Choroid plexus epithelial cell (primary cell): ENCODE results near the gene LOXL1.

Source experiments
- DNase-seq: peaks from one replicate; pipeline ENCODE4 v3.0.0-alpha.2; 2010; ENCODE audit warnings: low read depth
- H3K4me3 ChIP-seq: 2 replicates; pipeline ENCODE4 v1.5.1; 2011; ENCODE audit warnings: low read depth, mild to moderate bottlenecking, control low read depth, low read length, moderate library complexity
- TF ChIP-seq, protein P1 (sequence below): conservative IDR thresholded peaks from 2 replicates; pipeline ENCODE4 v1.5.1; 2011; ENCODE audit warnings: low read depth, mild to moderate bottlenecking, control low read depth, inconsistent platforms, low read length, moderate library complexity

Gene LOXL1

DNA sequence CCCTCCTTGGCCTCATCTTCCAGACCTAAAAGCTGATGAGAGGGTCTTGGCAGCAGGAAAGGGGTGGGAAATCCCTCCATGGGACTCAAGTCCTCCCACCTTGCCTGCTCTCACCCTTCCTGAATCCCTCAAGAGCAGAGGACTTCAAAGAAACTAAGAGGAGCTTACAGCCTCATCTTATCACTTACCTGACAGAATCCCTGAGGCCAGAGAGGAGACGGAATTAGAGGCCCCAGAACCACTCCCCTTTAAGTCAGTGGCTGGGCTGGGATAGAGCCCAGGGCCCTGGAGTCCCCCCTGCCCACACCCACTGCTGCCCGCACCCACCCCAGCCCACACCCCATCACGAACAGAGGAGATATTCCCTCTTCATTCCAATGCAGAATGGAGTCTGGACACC is 15.2 kb downstream of the LOXL1 start:
- no peak for DNase-seq
- TF ChIP-seq, protein P1, sequence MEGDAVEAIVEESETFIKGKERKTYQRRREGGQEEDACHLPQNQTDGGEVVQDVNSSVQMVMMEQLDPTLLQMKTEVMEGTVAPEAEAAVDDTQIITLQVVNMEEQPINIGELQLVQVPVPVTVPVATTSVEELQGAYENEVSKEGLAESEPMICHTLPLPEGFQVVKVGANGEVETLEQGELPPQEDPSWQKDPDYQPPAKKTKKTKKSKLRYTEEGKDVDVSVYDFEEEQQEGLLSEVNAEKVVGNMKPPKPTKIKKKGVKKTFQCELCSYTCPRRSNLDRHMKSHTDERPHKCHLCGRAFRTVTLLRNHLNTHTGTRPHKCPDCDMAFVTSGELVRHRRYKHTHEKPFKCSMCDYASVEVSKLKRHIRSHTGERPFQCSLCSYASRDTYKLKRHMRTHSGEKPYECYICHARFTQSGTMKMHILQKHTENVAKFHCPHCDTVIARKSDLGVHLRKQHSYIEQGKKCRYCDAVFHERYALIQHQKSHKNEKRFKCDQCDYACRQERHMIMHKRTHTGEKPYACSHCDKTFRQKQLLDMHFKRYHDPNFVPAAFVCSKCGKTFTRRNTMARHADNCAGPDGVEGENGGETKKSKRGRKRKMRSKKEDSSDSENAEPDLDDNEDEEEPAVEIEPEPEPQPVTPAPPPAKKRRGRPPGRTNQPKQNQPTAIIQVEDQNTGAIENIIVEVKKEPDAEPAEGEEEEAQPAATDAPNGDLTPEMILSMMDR: no peak
- no peak overlapping the region for H3K4me3 ChIP-seq

DNA sequence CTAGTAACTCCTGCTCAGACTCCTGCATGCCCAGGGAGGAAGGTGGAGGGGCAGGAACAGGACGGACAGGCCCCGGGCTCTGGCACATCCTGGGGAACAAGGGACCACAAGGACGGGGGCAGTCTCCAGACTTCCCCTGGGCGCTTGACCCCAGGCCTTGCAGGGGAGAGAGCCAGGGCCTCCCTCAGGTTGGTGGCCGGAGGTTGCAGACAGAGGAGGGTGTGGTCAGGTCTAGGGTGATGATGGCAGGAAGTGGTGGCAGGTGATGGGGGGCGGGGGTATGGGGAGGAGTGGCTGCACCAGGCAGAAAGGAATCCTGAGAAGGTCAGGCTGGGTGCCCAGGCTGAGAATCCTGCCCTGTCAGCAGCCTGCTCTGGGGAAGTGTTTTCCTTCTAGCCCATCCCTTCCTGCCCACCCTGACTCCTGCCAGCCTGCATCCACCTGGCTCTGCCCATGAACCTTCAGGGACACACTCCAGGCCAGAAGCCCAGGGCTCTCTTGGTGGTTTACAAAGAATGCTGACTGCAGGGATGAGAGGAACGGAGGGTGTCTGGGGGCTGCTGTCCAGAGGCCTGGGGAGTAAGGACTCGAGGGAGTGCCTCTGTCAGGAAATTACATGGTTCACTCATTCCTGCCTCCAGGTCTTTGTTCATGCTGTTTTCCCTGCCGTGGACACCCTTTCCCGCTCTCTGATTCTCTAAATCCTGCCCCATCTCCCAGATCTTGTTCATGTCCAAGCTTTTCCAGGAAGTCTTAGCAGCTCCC is 15.8 kb downstream of the LOXL1 start:
- DNase-seq: peak; percentile 37
- H3K4me3 ChIP-seq: no peak overlapping the region
- TF ChIP-seq, protein P1: no peak

DNA sequence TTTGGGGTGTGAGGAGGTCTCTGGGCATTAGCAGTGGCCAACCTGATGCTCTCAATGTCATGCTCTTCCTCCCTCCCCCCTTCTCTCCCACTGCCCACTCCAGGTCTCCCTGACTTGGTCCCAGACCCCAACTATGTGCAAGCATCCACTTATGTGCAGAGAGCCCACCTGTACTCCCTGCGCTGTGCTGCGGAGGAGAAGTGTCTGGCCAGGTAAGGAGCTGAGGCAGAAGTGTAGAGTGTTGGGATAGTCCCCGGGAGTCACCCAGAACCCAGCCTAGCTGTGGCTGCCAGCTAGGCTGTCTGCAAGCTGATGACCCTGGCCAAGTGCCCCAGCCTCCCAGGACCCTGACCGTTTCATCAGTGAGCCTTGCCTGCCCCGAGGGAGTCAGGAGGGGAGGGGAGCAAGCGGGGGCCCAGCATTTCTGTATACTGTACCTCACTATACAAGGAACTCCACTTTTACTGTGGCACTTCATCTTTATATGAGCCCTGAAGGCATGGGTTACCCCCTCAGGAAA is 16.5 kb downstream of the LOXL1 start:
- no peak for DNase-seq
- H3K4me3 ChIP-seq: no peak overlapping the region
- TF ChIP-seq, protein P1: no peak

DNA sequence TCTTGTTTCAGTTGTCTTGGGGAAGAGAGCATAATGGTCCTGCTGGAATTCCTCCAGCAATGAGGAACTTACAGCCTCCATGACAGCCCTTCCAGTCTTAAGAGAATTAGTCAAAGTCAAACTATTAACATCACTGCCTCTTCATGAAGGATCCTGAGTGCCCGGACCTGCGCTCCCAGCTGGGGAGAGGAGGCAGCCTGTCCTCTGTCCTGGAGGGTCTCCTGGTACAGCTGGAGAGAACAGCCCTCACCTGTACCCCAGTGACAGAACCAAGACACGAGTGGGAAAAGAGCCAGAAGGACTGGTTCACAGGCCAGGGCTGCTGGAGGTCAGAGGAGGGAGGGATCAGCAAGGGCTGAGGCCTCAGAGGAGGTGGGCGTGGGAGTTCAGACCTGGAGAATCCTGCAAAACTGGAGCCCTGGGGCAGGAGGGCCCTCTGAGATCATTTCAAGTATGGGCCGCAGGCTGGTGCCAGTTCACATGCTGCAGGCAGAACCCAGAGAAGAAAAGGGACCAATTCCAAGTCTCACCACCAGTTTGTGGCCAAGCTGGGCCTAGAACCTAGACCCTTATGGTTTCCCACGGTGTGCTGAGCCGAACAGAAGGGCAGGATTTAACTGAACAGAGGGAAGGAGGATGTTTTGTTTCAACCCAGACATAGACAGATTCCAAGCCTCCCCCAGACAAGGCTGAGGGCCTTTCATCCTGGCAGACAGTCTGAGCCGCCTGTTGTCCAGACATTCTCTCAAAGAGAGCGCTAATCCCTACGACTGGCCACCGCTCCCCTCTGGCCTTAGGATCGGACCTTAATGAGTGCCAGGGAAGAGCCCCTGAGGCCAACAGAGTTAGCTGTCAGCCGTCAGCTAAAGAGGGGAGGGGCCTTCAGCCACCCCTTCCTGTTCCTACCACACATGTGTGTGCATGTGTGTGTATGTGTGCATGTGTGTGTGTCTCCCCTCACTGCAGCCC is 18.2 kb downstream of the LOXL1 start:
- TF ChIP-seq, protein P1: no peak
- DNase-seq: no peak
- H3K4me3 ChIP-seq: no peak overlapping the region

DNA sequence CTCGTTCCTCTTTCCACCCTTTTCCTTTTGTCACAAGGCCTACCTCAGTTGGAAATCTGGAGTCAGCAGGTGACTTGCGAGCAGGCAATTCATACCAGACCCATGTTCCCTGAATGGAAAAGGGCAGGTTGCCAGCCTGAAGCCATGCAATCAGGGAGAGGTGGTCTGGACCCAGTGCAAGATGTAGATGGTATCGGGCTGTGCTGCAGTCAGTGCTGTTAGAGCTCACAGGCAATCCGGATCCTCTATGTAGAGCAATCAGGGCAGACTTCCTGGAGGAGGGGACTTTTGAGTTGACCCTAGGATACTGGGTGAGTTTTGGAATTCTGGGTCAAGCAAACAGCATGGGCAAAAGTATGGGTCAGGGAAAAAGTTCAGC is 18.9 kb downstream of the LOXL1 start:
- TF ChIP-seq, protein P1: no peak
- DNase-seq: no peak
- H3K4me3 ChIP-seq: no peak overlapping the region

DNA sequence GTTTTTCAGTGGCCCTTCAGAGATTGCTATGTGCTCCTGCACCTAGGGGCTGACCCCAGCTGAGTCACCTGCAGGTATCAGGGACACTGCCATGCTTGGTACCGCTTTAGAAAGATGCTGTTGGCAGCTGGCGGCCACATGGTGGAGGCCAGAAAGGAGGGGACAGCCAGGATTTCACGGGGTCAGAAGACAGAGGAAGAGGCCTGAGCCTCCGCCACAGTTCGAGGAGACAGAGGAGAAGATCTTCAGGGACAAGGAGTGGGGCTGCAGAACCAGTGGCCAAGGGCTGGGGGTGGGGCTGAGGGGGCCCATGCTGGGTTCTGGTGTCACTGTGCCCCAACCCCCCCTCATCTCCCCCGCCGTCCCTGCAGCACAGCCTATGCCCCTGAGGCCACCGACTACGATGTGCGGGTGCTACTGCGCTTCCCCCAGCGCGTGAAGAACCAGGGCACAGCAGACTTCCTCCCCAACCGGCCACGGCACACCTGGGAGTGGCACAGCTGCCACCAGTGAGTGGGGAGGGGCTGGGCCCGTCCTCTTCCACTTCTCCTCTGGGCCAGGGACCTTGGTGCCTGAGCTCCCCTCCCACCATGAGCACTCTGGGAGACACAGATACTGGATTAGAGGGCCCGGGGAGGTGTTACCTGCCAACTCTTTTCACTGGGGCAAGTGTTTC is 19.9 kb downstream of the LOXL1 start:
- no peak overlapping the region for H3K4me3 ChIP-seq
- no peak for DNase-seq
- TF ChIP-seq, protein P1: no peak
